ENCODE data around the gene NAALADL2.

Gene NAALADL2

DNA sequence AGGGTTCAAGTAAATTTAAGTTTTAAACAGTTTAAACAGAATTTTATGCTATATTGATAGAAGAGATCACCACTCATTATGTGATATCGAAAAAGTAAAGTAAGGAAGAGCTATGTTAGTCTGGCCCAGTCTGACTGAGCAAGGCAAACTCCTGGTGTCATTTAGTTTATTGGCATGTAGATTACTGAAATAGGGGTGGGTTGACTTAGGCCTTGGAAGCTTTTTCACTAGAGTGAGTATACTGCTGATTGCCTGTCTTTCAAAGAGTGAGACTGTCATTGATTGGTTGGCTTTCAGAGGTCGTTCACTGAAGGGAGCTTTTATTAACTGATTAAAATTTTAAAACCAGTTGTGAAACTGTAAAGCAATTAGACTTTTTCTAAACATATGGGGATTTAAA is 294.5 kb downstream of the NAALADL2 start:
- Histone ChIP-seq H4K20me1 (ENCODE audit: low read depth, low read length) (no peaks in the 10 kb centered on the region), H3K4me2 (ENCODE audit: low read depth, low read length, poor library complexity, severe bottlenecking) (no peak overlapping the region), H3K4me3 (ENCODE audit: insufficient read depth, low read length, poor library complexity, severe bottlenecking) (no peak overlapping the region), H3K27ac (ENCODE audit: low read depth, low read length) (no peak overlapping the region), H2AFZ (ENCODE audit: low read depth, low read length, severe bottlenecking) (no peak overlapping the region), H3F3A (ENCODE audit: insufficient read depth) (no peaks in the 10 kb centered on the region), H3K9ac (ENCODE audit: low read length) (no peak overlapping the region), H3K27me3 (ENCODE audit: low read length) (no peaks in the 10 kb centered on the region), H3K9me2 (replicated peaks; ENCODE audit: insufficient read depth, low read length) (no peaks in the 10 kb centered on the region), H3K79me2 (ENCODE audit: insufficient read depth, low read length) (no peaks in the 10 kb centered on the region), H3K9me3 (ENCODE audit: insufficient read depth, low read length) (no peaks in the 10 kb centered on the region), H3K36me3 (ENCODE audit: low read length) (no peaks in the 10 kb centered on the region)
- TF ChIP-seq, protein P1, sequence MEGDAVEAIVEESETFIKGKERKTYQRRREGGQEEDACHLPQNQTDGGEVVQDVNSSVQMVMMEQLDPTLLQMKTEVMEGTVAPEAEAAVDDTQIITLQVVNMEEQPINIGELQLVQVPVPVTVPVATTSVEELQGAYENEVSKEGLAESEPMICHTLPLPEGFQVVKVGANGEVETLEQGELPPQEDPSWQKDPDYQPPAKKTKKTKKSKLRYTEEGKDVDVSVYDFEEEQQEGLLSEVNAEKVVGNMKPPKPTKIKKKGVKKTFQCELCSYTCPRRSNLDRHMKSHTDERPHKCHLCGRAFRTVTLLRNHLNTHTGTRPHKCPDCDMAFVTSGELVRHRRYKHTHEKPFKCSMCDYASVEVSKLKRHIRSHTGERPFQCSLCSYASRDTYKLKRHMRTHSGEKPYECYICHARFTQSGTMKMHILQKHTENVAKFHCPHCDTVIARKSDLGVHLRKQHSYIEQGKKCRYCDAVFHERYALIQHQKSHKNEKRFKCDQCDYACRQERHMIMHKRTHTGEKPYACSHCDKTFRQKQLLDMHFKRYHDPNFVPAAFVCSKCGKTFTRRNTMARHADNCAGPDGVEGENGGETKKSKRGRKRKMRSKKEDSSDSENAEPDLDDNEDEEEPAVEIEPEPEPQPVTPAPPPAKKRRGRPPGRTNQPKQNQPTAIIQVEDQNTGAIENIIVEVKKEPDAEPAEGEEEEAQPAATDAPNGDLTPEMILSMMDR (IDR thresholded peaks at IDR 0.05; ENCODE audit: insufficient read depth, low read length, poor library complexity, severe bottlenecking): no peak
- TF ChIP-seq EZH2phosphoT487 (conservative IDR thresholded peaks at IDR 0.05; ENCODE audit: low read length): no peak

DNA sequence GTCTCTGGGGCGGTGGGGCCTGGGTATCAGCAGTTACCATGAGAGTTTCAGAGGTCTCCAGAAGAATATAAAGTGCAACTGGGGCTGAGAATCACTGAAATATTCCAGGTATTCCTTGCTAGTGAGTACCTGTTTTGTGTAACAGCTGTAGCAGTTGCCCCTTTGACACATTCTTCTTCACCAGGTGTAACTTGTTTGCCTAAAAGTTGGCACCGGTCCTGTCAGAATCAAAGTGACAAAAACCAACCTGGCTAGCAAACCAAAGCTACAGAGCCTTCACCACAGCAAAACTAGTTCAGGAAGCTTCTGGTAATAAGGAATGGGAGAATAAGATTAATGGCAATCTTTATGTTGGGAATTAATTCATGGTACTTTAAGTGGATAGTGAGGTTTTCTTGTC is 296.0 kb downstream of the NAALADL2 start:
- Histone ChIP-seq H3K4me2 (ENCODE audit: low read depth, low read length, poor library complexity, severe bottlenecking) (no peak overlapping the region), H3K9me3 (ENCODE audit: insufficient read depth, low read length) (no peaks in the 10 kb centered on the region), H4K20me1 (ENCODE audit: low read depth, low read length) (no peaks in the 10 kb centered on the region), H3K9ac (ENCODE audit: low read length) (no peak overlapping the region), H3K36me3 (ENCODE audit: low read length) (no peaks in the 10 kb centered on the region), H3K27ac (ENCODE audit: low read depth, low read length) (no peak overlapping the region), H3K9me2 (replicated peaks; ENCODE audit: insufficient read depth, low read length) (no peaks in the 10 kb centered on the region), H3F3A (ENCODE audit: insufficient read depth) (no peaks in the 10 kb centered on the region), H3K4me3 (ENCODE audit: insufficient read depth, low read length, poor library complexity, severe bottlenecking) (no peak overlapping the region), H3K79me2 (ENCODE audit: insufficient read depth, low read length) (no peaks in the 10 kb centered on the region), H2AFZ (ENCODE audit: low read depth, low read length, severe bottlenecking) (no peak overlapping the region), H3K27me3 (ENCODE audit: low read length) (no peaks in the 10 kb centered on the region)
- no peak for TF ChIP-seq EZH2phosphoT487 (conservative IDR thresholded peaks at IDR 0.05; ENCODE audit: low read length)
- TF ChIP-seq, protein P1 (IDR thresholded peaks at IDR 0.05; ENCODE audit: insufficient read depth, low read length, poor library complexity, severe bottlenecking): no peak

DNA sequence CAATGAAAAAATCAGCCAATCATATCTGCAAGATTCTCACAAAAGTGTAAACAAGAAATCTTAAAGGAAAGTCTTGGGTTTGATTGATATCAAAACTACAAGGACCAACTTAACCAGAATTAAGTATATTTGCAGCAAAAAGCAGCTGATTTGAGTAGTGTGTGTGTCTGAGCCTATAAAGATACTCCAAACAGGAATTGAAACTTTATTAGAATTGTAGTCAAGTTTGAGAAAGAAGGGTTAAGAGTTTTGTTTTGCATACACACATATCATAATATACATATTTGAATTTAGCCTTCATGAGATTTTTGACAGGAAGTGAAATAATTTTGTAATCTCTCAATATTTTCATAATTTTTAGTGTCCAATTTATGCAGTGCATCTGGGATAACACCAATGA is 300.1 kb downstream of the NAALADL2 start:
- Histone ChIP-seq H4K20me1 (ENCODE audit: low read depth, low read length) (no peaks in the 10 kb centered on the region), H3K4me2 (ENCODE audit: low read depth, low read length, poor library complexity, severe bottlenecking) (no peak overlapping the region), H3K4me3 (ENCODE audit: insufficient read depth, low read length, poor library complexity, severe bottlenecking) (no peak overlapping the region), H3K9me3 (ENCODE audit: insufficient read depth, low read length) (no peaks in the 10 kb centered on the region), H2AFZ (ENCODE audit: low read depth, low read length, severe bottlenecking) (no peak overlapping the region), H3K9ac (ENCODE audit: low read length) (no peak overlapping the region), H3F3A (ENCODE audit: insufficient read depth) (no peaks in the 10 kb centered on the region), H3K36me3 (ENCODE audit: low read length) (no peaks in the 10 kb centered on the region), H3K9me2 (replicated peaks; ENCODE audit: insufficient read depth, low read length) (no peaks in the 10 kb centered on the region), H3K27ac (ENCODE audit: low read depth, low read length) (no peak overlapping the region), H3K79me2 (ENCODE audit: insufficient read depth, low read length) (no peaks in the 10 kb centered on the region), H3K27me3 (ENCODE audit: low read length) (no peaks in the 10 kb centered on the region)
- TF ChIP-seq, protein P1 (IDR thresholded peaks at IDR 0.05; ENCODE audit: insufficient read depth, low read length, poor library complexity, severe bottlenecking): no peak
- no peak for TF ChIP-seq EZH2phosphoT487 (conservative IDR thresholded peaks at IDR 0.05; ENCODE audit: low read length)
